CD4-positive, alpha-beta T cell treated with Interleukin-10 for 1 hour (primary cell): ENCODE measurements around the gene UGT1A1.

Source experiments
- DNase-seq: peaks from one replicate; pipeline ENCODE4 v3.0.0-alpha.2; 2020

Gene UGT1A1

GRCh38 chr2:233799087-233799665, 39.1 kb downstream of the UGT1A1 start:
- DNase-seq, result no peak

GRCh38 chr2:233799716-233800115, 39.6 kb downstream of the UGT1A1 start:
- no peak for DNase-seq

GRCh38 chr2:233800208-233800607, 40.1 kb downstream of the UGT1A1 start:
- DNase-seq, result no peak

GRCh38 chr2:233801357-233802131, 41.5 kb downstream of the UGT1A1 start:
- no peak for DNase-seq

- no peak for DNase-seq
Measured at GRCh38 chr2:233802132-233802815, 42.2 kb downstream of the UGT1A1 start.

- DNase-seq, result no peak
Measured at GRCh38 chr2:233803292-233803911, 43.3 kb downstream of the UGT1A1 start.

- no peak for DNase-seq
Measured at GRCh38 chr2:233803994-233804393, 43.9 kb downstream of the UGT1A1 start.

- DNase-seq, result no peak
Measured at GRCh38 chr2:233807215-233807865, 47.3 kb downstream of the UGT1A1 start.

- DNase-seq, result no peak
Measured at GRCh38 chr2:233807966-233808935, 48.2 kb downstream of the UGT1A1 start.

GRCh38 chr2:233810385-233810784, 50.3 kb downstream of the UGT1A1 start:
- no peak for DNase-seq

- DNase-seq, result no peak
Measured at GRCh38 chr2:233811087-233811486, 51.0 kb downstream of the UGT1A1 start.

- DNase-seq, result no peak
Measured at GRCh38 chr2:233811732-233812131, 51.7 kb downstream of the UGT1A1 start.

- no peak for DNase-seq
Measured at GRCh38 chr2:233813236-233814055, 53.4 kb downstream of the UGT1A1 start.

- no peak for DNase-seq
Measured at GRCh38 chr2:233814056-233814835, 54.2 kb downstream of the UGT1A1 start.

- DNase-seq, result no peak
Measured at GRCh38 chr2:233815861-233816260, 55.8 kb downstream of the UGT1A1 start.

GRCh38 chr2:233816334-233816733, 56.3 kb downstream of the UGT1A1 start:
- DNase-seq, result no peak

- no peak for DNase-seq
Measured at GRCh38 chr2:233816771-233817170, 56.7 kb downstream of the UGT1A1 start.

GRCh38 chr2:233817361-233817911, 57.4 kb downstream of the UGT1A1 start:
- DNase-seq, result no peak

GRCh38 chr2:233817995-233818638, 58.0 kb downstream of the UGT1A1 start:
- DNase-seq, result no peak
